ENCODE results near the gene SLC25A44.

SLC25A44 gene

DNA sequence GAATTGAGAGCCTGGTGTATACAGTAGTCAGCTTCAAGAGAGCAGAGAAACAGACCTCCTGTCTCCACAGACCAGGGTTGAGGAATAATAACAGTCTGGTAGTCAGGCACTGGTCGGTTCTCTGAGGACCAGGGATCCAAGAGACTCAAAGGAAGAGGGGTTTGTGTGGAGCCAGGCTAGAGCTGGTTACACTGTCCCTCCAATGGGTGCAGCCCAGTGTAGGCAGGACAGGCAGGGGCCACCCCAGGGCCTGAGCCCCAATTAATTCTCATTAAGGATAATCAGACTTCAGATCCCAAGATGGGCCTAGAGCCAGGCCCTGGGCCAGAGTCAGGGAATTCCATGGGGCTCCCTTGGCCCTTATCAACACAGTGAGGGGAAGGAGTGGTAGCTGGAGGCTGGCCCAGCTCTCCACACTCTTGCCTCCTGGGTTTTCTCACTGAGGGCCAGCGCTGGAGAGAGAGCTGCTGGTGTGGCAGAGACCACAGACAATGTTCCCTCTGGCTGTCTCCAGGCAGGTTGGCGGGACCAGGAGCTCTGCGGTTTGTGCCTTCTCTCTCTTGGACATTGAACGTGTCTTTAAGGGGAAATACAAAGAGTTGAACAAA, 31.4 kb upstream of the SLC25A44 start:
- Histone ChIP-seq H3K27me3 (ENCODE audit: control insufficient read depth in 2 of 2, insufficient read depth in 2 of 2, low read length in 2 of 2) (no peaks in the 10 kb centered on the region), H3K36me3 (ENCODE audit: control insufficient read depth in 2 of 2, insufficient read depth in 2 of 2, low read length in 2 of 2) (no peaks in the 10 kb centered on the region), H3K27ac (ENCODE audit: low read depth in 2 of 2, low read length in 2 of 2) (peak overlapping the region in 1 of 2 donors; percentile 9), H3K9me3 (ENCODE audit: control insufficient read depth in 2 of 2, low read length in 2 of 2) (no peaks in the 10 kb centered on the region), H3K9ac (ENCODE audit: low read depth in 1 of 2, low read length in 2 of 2) (no peak overlapping the region), H3K4me3 (ENCODE audit: low read length in 2 of 2) (no peak overlapping the region), H3K4me1 (ENCODE audit: control insufficient read depth in 2 of 2, insufficient read depth in 2 of 2, low read length in 2 of 2) (peaks cover 2% of the 10 kb centered on the region in 2 donors)

DNA sequence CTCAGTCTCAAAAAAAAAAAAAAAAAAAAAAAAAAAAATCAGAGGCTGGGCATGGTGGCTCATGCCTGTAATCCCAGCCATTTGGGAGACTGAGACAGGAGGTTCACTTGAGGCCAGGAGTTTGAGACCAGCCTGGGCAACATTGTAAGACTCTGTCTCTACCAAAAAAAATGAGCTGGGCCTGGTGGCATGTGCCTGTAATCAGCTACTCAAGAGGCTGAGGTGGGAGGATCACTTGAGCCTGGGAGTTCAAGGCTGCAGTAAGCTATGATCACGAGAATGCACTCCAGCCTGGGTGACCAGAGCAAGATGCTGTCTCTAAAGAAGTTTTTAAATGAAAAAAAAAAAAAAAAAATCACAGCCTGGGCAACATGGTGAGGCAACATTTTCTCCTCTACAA, 30.2 kb upstream of the SLC25A44 start:
- no peaks in the 10 kb centered on the region for H3K9me3 ChIP-seq (ENCODE audit: control insufficient read depth in 2 of 2, low read length in 2 of 2)
- H3K27me3 ChIP-seq (ENCODE audit: control insufficient read depth in 2 of 2, insufficient read depth in 2 of 2, low read length in 2 of 2) = no peaks in the 10 kb centered on the region
- H3K4me3 ChIP-seq (ENCODE audit: low read length in 2 of 2) = no peak overlapping the region
- H3K36me3 ChIP-seq (ENCODE audit: control insufficient read depth in 2 of 2, insufficient read depth in 2 of 2, low read length in 2 of 2) = no peaks in the 10 kb centered on the region
- H3K4me1 ChIP-seq (ENCODE audit: control insufficient read depth in 2 of 2, insufficient read depth in 2 of 2, low read length in 2 of 2) = peaks cover 2% of the 10 kb centered on the region in 2 donors
- no peak overlapping the region for H3K27ac ChIP-seq (ENCODE audit: low read depth in 2 of 2, low read length in 2 of 2)
- H3K9ac ChIP-seq (ENCODE audit: low read depth in 1 of 2, low read length in 2 of 2) = no peak overlapping the region

DNA sequence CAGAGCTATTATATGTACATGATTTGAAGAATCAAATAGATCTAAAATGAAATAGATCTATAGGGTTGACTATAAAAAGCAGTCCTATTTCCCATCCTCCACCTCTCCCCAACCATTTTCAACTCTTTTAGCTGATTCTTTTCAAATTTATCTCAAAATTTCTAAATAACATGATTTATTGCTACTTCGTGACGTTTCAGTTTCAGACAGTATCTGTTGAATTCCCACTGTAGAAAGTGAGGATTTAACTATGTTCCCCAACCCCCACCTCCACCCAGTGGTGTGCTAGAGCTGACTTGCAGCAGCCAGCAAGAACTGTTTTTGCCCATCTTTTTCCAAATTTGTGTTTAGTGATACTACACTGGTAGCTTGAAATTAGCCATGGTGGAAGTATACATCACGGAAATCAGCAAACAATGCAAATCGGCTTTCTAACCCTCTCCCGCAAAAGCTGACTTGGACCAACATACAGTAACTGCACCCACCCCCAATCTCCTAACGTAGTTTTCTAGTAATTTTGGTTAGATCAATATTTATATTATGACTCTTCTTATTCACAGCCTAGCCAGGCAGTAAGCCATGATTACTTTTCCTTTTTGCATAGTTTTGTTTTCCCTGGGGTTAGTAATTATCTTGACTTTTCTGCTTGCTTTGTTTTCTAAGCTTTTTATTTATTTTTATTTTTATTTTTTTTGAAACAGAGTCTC, 29.6 kb upstream of the SLC25A44 start:
- no peaks in the 10 kb centered on the region for H3K36me3 ChIP-seq (ENCODE audit: control insufficient read depth in 2 of 2, insufficient read depth in 2 of 2, low read length in 2 of 2)
- H3K9me3 ChIP-seq (ENCODE audit: control insufficient read depth in 2 of 2, low read length in 2 of 2) = no peaks in the 10 kb centered on the region
- H3K4me3 ChIP-seq (ENCODE audit: low read length in 2 of 2) = no peak overlapping the region
- H3K9ac ChIP-seq (ENCODE audit: low read depth in 1 of 2, low read length in 2 of 2) = no peak overlapping the region
- H3K27ac ChIP-seq (ENCODE audit: low read depth in 2 of 2, low read length in 2 of 2) = no peak overlapping the region
- H3K27me3 ChIP-seq (ENCODE audit: control insufficient read depth in 2 of 2, insufficient read depth in 2 of 2, low read length in 2 of 2) = no peaks in the 10 kb centered on the region
- peaks cover 2% of the 10 kb centered on the region in 2 donors for H3K4me1 ChIP-seq (ENCODE audit: control insufficient read depth in 2 of 2, insufficient read depth in 2 of 2, low read length in 2 of 2)

DNA sequence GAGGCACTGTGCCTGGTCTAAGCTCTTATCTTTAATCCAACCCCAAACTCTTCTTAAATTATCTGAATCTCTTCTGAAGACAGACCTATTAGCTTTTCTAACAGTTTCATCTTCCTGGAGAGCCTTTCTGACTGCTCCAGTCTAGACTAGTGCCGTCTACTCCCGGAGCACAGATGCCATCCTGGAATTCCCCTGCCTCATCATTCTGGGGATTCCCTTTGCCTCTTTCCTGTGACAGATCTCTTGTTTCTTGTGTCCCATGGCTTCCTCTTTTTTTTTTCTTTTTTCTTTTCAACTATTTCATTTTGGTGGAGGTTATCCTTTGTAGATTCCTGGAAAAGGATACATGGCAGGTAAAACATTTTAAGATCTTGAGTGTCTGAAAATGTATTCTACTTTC, 28.8 kb upstream of the SLC25A44 start:
- no peaks in the 10 kb centered on the region for H3K36me3 ChIP-seq (ENCODE audit: control insufficient read depth in 2 of 2, insufficient read depth in 2 of 2, low read length in 2 of 2)
- H3K9ac ChIP-seq (ENCODE audit: low read depth in 1 of 2, low read length in 2 of 2) = no peak overlapping the region
- H3K4me1 ChIP-seq (ENCODE audit: control insufficient read depth in 2 of 2, insufficient read depth in 2 of 2, low read length in 2 of 2) = peaks cover 2% of the 10 kb centered on the region in 2 donors
- no peaks in the 10 kb centered on the region for H3K27me3 ChIP-seq (ENCODE audit: control insufficient read depth in 2 of 2, insufficient read depth in 2 of 2, low read length in 2 of 2)
- H3K4me3 ChIP-seq (ENCODE audit: low read length in 2 of 2) = no peak overlapping the region
- H3K27ac ChIP-seq (ENCODE audit: low read depth in 2 of 2, low read length in 2 of 2) = no peak overlapping the region
- no peaks in the 10 kb centered on the region for H3K9me3 ChIP-seq (ENCODE audit: control insufficient read depth in 2 of 2, low read length in 2 of 2)

DNA sequence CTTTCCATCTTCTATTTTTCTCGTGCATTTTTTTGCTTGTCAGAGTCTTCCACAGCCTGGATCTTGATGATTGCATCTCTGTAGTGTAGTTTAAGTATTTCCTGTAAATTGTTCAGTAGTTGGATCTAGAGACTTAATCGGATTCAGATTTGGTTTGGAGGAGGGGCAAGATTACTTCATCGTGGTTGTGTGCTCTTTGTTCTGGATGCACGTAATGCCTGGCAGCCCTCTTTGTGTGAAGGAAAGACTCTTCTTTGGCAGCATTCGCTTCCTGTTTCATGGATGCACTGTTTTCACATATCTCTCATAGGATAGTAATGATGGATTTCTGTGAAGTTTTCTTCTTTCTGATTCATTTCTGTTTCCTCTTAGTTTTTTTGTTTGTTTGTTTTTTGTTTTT, 26.4 kb upstream of the SLC25A44 start:
- Histone ChIP-seq H3K4me3 (ENCODE audit: low read length in 2 of 2) (no peak overlapping the region), H3K27ac (ENCODE audit: low read depth in 2 of 2, low read length in 2 of 2) (no peak overlapping the region), H3K36me3 (ENCODE audit: control insufficient read depth in 2 of 2, insufficient read depth in 2 of 2, low read length in 2 of 2) (no peaks in the 10 kb centered on the region), H3K9me3 (ENCODE audit: control insufficient read depth in 2 of 2, low read length in 2 of 2) (no peaks in the 10 kb centered on the region), H3K4me1 (ENCODE audit: control insufficient read depth in 2 of 2, insufficient read depth in 2 of 2, low read length in 2 of 2) (no peaks in the 10 kb centered on the region), H3K27me3 (ENCODE audit: control insufficient read depth in 2 of 2, insufficient read depth in 2 of 2, low read length in 2 of 2) (no peaks in the 10 kb centered on the region), H3K9ac (ENCODE audit: low read depth in 1 of 2, low read length in 2 of 2) (no peak overlapping the region)

DNA sequence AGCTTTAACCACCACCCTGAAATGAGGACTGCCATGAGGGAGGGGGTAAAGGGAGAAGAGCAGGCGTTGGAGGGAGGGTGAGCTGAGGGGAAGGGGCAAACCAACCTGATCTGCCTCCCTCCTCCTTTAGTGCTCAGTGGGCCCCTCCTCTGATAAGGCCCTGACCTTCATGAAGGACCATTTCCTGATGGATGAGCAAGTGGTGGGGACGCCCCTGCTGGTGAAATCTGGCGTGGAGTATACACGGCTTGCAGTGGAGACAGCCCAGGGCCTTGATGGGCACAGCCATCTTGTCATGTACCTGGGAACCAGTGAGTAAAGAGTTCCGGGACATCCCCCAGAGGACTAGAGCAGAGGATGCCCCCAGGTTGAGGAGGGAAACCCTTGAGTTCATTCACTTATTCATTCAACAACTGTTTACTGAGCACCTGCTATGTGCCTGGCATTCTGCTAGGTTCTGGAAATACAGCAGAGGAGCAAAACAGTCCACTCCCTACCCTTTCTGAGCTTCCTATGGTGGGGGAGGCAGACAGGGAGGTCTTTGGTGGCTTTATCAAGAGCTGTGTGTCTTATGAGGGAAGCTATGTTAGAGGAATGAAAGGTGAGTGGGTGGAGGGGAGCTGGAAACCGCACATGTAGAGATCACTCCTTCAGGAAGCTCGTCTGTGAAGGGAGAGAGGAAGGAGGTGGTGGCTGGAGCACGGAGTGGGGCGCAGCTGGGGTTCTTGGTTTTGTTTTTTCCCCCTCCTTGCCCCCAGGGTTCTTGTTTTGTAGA, 21.0 kb upstream of the SLC25A44 start:
- Histone ChIP-seq H3K4me3 (ENCODE audit: low read length in 2 of 2) (no peak overlapping the region), H3K4me1 (ENCODE audit: control insufficient read depth in 2 of 2, insufficient read depth in 2 of 2, low read length in 2 of 2) (no peaks in the 10 kb centered on the region), H3K9ac (ENCODE audit: low read depth in 1 of 2, low read length in 2 of 2) (no peak overlapping the region), H3K36me3 (ENCODE audit: control insufficient read depth in 2 of 2, insufficient read depth in 2 of 2, low read length in 2 of 2) (peaks cover 0 to 12% of the 10 kb centered on the region in 2 donors), H3K27me3 (ENCODE audit: control insufficient read depth in 2 of 2, insufficient read depth in 2 of 2, low read length in 2 of 2) (no peaks in the 10 kb centered on the region), H3K9me3 (ENCODE audit: control insufficient read depth in 2 of 2, low read length in 2 of 2) (no peaks in the 10 kb centered on the region), H3K27ac (ENCODE audit: low read depth in 2 of 2, low read length in 2 of 2) (no peak overlapping the region)

DNA sequence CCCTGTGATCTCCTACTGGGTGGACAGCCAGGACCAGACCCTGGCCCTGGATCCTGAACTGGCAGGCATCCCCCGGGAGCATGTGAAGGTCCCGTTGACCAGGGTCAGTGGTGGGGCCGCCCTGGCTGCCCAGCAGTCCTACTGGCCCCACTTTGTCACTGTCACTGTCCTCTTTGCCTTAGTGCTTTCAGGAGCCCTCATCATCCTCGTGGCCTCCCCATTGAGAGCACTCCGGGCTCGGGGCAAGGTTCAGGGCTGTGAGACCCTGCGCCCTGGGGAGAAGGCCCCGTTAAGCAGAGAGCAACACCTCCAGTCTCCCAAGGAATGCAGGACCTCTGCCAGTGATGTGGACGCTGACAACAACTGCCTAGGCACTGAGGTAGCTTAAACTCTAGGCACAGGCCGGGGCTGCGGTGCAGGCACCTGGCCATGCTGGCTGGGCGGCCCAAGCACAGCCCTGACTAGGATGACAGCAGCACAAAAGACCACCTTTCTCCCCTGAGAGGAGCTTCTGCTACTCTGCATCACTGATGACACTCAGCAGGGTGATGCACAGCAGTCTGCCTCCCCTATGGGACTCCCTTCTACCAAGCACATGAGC, 17.2 kb upstream of the SLC25A44 start:
- Histone ChIP-seq H3K36me3 (ENCODE audit: control insufficient read depth in 2 of 2, insufficient read depth in 2 of 2, low read length in 2 of 2) (peaks cover 0 to 12% of the 10 kb centered on the region in 2 donors), H3K4me1 (ENCODE audit: control insufficient read depth in 2 of 2, insufficient read depth in 2 of 2, low read length in 2 of 2) (peaks cover 0 to 3% of the 10 kb centered on the region in 2 donors), H3K27ac (ENCODE audit: low read depth in 2 of 2, low read length in 2 of 2) (no peak overlapping the region), H3K4me3 (ENCODE audit: low read length in 2 of 2) (no peak overlapping the region), H3K9me3 (ENCODE audit: control insufficient read depth in 2 of 2, low read length in 2 of 2) (no peaks in the 10 kb centered on the region), H3K9ac (ENCODE audit: low read depth in 1 of 2, low read length in 2 of 2) (no peak overlapping the region), H3K27me3 (ENCODE audit: control insufficient read depth in 2 of 2, insufficient read depth in 2 of 2, low read length in 2 of 2) (no peaks in the 10 kb centered on the region)

DNA sequence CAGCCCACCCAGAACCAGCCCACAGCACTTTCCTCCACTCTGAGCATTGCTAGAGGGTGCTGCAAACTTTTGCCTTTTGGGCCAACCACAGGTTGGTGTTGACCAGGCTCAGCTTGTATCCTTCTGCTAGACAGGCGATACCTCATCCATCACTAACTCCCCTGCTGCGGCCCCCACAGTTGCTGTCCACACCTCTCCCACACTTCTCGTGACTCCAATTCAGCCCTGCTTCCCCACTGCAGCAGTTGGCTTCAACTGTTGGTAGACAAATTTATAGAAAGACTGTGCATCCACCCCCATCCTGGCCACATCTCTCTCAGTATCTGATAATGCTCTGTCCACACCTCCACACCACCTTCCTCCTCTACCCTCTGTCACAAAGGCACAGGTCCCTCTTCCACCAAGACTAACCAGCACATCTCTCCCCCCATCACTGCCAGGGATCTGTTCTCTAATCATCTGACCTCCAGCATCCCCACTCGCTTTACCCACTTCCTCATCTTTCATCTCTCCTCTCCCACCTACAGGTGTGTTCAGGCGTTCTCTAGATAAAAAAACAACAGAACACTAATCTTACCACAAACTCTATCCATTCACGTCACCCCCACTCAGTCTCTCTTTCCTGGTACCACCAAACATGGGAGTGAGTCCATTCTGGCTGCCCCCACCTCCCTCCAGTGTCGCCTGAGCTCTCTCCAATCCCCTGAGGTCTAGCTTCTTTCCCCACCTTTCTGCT, 15.8 kb upstream of the SLC25A44 start:
- H3K36me3 ChIP-seq (ENCODE audit: control insufficient read depth in 2 of 2, insufficient read depth in 2 of 2, low read length in 2 of 2) = peaks cover 0 to 7% of the 10 kb centered on the region in 2 donors

DNA sequence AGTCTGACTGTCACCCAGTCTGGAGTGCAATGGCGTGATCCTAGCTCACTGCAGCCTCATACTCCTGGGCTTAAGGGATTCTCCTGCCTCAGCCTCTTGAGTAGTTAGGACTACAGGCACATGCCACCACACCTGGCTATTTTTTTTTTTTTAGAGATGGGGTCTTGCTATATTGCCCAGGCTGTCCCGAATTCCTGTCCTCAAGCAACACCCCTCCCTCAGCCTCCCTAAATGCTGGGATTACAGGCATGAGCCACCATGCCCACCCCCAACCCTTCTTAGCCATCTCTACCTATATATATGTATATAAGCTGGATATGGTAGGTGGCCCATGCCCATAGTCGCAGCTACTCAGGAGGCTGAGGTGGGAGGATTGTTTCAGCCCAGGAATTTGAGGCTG, 13.4 kb upstream of the SLC25A44 start:
- Histone ChIP-seq H3K4me3 (ENCODE audit: low read length in 2 of 2) (no peak overlapping the region), H3K27ac (ENCODE audit: low read depth in 2 of 2, low read length in 2 of 2) (no peak overlapping the region), H3K27me3 (ENCODE audit: control insufficient read depth in 2 of 2, insufficient read depth in 2 of 2, low read length in 2 of 2) (no peaks in the 10 kb centered on the region), H3K36me3 (ENCODE audit: control insufficient read depth in 2 of 2, insufficient read depth in 2 of 2, low read length in 2 of 2) (peaks cover 0 to 3% of the 10 kb centered on the region in 2 donors), H3K4me1 (ENCODE audit: control insufficient read depth in 2 of 2, insufficient read depth in 2 of 2, low read length in 2 of 2) (peaks cover 3 to 4% of the 10 kb centered on the region in 2 donors), H3K9me3 (ENCODE audit: control insufficient read depth in 2 of 2, low read length in 2 of 2) (no peaks in the 10 kb centered on the region), H3K9ac (ENCODE audit: low read depth in 1 of 2, low read length in 2 of 2) (no peak overlapping the region)

More for the DNA sequence above, 15.8 kb upstream of the SLC25A44 start:
- Histone ChIP-seq H3K4me1 (ENCODE audit: control insufficient read depth in 2 of 2, insufficient read depth in 2 of 2, low read length in 2 of 2) (peaks cover 0 to 3% of the 10 kb centered on the region in 2 donors), H3K9me3 (ENCODE audit: control insufficient read depth in 2 of 2, low read length in 2 of 2) (no peaks in the 10 kb centered on the region), H3K27ac (ENCODE audit: low read depth in 2 of 2, low read length in 2 of 2) (no peak overlapping the region), H3K9ac (ENCODE audit: low read depth in 1 of 2, low read length in 2 of 2) (no peak overlapping the region), H3K4me3 (ENCODE audit: low read length in 2 of 2) (no peak overlapping the region), H3K27me3 (ENCODE audit: control insufficient read depth in 2 of 2, insufficient read depth in 2 of 2, low read length in 2 of 2) (no peaks in the 10 kb centered on the region)
